Activated CD4-positive, alpha-beta T cell treated with anti-CD3 and anti-CD28 coated beads for 48 hours (primary cell): ENCODE measurements around the gene CDCP1.

Experiments used
- DNase-seq: peaks from one replicate; pipeline ENCODE4 v3.0.0-alpha.2; 2020

Gene CDCP1

GRCh38 chr3:45145681-45146614 is at the start of gene CDCP1:
TSS of gene CDCP1 (minus strand) at chr3:45146378. CDS start at chr3:45146287, 91 bp downstream.
- DNase-seq = no peak

- DNase-seq = no peak
These were observed 48.6 kb upstream of the CDCP1 start for GRCh38 chr3:45194791-45195190.

DNA sequence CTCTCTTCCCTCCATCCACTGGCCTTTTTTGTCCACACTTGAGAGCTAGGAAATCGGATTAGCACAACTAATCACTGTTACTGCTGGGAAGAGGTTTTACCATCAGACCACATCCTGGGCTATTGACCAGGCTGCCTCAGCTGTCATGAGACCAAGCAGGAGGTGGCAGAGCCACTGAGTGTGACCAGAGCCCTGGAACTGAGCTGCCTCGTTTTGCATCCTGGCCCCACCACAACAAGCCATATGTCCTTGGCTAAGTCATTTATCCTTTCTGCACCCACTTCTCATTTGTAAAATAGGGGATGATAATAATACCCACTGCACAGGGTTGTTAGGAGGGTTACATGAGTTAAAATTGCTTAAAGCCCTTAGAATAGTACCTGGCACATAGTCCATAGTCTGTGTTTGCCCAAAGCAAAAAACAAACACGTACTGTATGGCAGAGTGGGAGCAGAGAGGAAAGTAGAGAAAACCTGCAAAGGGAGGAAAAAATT is 45.8 kb upstream of the CDCP1 start:
- no peak for DNase-seq

DNA sequence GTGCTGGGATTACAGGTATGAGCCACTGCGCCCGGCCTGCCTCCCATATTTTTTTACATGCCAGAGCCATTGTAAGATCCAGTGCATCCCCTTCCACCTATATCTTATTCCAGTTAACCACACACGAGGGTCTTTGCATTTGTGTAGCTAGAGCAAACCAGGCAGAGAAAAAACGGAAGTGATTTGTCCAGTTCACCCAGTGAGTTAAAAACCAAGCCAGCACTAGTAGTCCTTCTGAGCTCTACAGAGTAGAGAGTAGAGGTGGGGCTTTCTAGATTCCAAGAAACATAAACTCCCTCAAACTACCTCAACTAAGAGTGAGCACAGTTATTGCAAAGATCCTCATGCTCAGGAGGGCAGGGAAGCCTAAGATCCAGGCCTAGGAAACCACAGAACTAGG is 45.2 kb upstream of the CDCP1 start:
- no peak for DNase-seq

DNA sequence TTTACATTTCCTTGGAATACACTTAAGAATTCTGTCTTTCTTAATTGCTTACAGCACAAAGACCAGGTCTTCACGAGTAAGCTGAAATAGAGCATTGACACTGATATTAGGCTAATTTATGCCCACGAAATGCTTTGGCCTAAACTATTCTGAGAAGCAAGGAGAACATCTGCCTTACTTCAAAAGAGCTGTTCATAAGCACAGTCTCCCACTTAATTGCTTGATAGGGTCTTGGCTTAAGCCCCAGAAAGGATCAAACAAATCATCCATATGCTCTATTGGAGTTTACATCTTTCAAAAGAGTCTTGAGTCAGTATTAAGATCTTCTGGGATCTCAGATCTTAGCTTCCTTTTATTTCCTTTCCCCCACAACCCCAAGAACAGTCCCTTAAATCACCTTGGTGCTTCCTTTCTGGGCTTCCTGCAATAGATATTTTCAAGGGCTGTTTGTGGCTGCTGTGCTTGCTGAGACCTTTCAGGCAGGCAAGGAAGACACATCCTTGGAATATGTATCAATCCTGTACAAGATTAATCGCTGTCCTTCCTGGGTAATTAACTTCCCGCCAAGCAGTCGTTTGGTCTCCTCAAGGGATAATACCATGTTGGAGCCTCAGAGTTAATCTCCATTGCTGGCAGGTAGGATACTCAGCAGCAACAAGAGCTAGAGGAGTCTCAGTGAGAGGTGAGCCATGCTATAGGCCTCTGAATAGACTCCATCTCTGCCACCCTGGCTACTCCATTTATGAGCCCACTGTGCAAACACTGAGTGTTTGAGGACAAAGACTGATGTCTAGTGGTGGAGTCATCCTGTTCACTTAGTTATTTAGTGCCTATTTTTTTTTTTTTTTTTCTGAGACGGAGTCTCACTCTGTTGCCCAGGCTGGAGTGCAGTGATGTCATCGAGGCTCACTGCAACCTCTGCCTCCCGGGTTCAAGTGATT is 42.8 kb upstream of the CDCP1 start:
- DNase-seq = no peak

DNA sequence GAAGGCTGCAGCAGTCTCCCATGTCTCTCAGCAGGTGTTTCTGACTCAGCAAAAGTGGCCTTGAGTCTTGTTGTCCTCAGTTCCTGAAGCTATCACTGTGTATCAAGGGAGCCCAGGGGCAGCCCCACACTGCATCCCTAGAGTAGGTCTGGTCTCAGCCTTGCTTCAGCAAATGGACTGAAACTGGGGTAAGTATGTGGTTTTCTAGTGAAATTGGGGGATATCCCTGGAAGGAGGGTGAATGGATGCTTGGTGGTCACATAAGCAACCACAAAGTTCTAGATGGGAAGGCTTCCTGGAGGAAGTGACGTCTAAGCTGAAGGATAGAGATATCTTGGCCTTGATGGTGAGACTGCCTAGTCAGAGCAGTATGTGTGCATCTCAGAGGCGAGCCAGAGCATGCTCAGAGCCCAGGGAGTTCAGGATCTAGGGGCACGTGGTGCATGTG is 41.5 kb upstream of the CDCP1 start:
- DNase-seq = peak; percentile 50

DNA sequence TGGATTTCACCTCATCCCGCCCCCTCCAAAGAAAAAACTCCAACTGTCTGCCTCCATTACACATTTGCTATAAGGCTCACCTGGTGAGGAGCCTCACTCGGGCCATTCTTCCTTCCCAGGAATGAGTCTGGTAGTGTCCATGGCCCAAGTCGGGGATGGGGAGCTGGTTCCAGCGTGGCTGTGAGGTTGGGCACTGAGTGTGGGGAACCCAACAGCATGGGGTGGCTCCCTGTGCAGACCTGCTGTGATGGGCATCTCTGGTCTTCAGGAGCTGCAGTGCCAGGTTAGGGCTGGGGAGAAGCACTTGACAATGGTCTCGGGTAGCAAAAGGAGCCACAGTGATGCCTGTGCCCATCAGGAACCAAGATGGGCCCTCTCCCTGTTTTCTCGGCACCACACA is 40.7 kb upstream of the CDCP1 start:
- no peak for DNase-seq

GRCh38 chr3:45185461-45185860 is 39.3 kb upstream of the CDCP1 start:
- no peak for DNase-seq

GRCh38 chr3:45185052-45185451 is 38.9 kb upstream of the CDCP1 start:
- DNase-seq = no peak

DNA sequence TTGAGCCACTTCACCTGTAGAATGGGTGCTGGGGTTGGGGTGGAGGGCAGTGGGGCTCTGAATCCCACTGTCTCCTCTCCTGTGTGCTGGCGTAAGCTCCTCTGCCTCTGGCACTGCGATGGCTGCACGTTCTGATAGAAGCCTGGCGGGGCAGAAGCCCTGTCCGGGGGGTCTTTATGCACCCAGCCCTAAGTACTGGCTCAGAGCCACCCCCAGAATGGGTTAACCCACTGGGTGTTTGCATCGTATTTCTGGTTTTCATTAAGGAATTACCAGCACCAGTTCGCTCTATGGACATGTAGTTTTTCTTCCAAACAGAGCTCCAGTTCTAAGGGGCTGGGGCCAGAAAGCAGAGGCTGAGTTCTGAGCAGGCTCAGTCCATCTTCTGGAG is 37.7 kb upstream of the CDCP1 start:
- no peak for DNase-seq

DNA sequence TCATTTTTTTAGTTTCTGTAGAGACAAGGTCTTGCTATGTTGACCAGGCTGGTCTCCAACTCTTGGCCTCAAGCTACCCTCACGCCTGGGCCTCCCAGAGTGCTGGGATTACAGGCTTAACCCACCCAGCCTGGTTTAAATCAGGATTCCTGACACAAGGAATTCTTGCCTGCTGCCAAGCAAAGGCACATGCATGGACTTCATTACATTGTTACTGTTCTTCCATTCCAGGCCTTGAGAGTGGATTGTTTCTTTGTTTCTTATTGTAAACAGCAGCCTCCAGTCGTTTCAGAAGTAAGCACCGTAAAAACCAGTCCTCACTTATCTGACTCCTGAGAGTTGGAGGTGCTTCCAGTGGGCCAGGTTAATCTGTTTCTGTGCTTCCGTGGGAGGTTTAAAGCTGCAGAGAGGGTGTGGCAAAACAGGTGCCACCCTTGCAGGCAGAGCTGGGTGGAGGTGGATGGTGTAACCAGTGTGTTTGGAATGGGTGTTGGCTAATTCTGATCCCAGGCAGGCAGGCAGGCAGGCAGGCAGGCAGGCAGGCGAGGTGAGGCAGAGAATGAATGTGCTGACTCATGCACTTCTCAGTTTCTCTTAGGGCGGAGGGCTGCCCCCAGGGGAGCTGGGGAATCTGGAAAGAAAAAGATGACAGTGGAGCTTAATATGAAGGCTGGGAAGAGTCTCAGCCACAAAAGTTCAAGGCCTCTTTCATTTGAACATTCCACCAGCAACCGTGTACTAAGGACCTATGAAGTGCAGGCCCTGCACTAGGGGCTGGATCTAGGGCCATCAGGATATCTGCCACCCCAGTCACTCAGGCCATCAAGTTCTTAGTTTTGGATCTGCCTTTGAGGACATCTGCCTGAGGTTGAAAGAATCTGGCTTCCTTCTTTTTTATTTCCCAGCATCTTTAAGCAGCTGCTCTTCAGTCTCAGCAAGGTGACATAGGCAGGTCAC is 37.0 kb upstream of the CDCP1 start:
- DNase-seq = peak; percentile 13

DNA sequence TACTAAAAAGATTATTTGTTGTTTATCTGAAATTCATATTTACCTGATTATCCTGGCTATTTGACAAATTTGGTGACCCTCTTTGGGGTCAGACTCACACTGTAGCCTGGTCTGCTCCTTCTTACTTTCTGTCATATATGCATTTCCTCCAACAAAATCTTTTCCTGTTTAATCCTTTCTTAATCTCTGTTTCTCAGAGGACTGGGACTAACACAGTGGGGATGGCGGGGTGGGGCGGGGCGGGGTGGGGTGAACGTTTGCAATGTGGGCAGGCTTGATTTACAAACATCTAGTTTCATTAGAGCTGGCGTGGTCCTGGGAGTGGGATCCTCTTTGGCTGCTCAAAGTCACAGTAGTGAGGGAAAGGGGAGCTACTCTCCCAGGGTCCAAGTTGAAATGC is 35.3 kb upstream of the CDCP1 start:
- DNase-seq = no peak

DNA sequence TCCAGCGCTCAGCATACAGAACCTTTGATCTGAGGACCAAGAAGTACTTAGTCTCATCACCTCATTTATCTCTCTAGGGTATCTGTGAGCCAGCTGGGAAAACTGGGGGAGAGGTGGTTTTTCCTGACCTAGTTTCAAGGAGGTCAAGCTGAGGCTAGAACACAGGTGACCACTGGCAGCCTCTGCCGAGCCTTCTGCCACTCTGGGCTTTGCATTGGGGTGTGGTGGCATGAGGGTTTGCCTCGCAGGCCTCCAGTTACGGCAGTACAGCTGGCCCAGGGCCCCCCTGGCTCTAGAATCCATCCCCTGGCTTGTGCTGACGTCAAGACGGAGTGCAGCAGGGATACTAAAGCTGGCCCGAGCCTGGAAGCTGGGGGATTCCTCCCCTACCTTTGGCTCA is 34.7 kb upstream of the CDCP1 start:
- no peak for DNase-seq

DNA sequence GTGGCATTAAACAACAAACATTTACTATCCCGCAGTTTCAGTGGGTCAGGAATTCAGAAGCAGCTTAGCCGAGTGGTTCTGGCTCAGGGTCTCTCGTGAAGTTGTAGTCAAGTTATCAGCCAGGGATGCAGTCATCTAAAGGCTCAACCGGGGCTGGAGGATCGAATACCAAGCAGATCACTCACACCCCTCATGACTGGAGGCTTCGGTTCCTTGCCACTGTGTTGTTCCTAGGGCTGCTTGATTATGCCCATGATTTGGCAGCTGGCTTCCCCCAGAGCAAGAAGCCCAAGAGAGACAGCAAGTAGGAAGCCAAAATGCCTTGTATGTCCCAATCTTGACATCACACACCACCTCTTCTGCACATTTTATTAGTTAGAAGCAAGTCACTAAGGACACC is 33.9 kb upstream of the CDCP1 start:
- no peak for DNase-seq

DNA sequence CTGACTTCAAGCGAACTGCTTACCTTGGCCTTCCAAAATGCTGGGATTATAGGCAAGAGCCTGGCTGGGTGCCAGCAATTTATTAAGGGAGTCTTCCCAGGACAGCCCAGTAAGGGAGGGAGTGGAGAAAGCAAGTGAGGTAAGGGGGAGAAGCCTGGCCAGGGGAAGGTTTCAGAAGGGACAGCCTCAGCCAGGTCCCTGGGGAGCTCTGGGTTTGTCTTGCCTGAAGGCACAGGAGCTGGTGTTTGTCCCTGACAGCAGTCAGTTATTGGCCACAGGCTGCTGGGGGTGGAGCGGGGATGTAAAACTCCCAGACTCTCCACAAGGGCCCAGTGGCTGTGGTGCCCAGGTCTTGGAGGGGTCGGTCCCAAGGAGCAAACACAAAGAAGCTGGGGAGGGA is 33.0 kb upstream of the CDCP1 start:
- DNase-seq = no peak

DNA sequence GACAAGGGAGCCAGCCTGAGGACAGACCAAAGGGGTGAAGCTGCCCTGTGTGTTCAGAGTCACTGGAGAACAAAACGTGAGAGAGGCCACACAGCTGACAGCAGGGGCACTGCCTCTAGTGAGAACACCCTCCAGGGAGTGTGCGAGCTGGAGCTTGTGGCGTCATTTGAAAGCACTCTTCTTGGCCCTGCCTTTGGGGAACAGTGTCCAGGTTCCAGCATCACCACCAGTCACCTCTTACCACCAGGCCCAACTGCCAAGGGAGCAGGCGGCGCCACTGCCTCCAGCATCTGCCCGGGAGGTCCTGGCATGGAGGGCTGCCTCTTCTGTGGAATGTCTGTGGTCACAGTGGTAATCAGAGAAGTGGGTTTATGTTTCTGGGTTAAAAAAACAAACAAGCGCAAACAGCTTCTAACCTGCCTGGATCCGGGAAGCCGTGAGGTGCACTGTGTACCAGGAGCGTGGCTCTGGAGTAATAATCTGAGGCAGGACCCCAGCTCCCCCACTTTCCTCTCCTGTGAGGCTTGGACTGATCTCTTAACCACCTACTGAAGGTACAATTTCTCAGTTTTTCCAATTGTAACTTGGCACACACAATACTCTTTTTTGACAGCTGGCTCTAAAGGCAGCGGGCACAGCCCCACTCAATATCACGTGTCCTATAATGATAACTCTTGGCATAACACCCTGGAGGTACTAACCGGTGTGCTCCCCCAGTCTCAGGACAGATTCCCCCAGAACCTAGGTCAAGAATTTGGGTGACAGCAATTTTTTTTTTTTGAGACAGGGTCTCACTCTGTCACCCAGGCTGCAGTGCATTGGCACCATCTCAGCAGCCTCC is 32.2 kb upstream of the CDCP1 start:
- DNase-seq = no peak

DNA sequence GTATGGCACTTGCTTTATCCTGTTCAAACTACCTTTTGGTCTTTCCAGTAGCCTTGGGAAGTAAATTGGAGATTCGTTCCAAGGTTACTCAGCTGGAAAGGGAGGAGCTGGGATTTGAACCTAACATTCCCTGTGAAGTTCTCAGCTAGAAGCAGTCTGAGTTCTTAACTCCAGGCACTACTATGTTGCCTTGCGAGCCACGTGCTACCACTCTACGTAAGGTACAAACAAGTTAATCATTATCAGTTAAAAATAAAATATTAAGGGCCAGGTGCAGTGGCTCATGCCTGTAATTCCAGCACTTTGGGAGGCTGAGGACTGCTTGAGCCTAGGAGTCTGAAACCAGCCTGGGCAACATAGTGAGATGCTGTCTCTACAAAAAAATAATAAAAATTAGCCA is 30.7 kb upstream of the CDCP1 start:
- no peak for DNase-seq

DNA sequence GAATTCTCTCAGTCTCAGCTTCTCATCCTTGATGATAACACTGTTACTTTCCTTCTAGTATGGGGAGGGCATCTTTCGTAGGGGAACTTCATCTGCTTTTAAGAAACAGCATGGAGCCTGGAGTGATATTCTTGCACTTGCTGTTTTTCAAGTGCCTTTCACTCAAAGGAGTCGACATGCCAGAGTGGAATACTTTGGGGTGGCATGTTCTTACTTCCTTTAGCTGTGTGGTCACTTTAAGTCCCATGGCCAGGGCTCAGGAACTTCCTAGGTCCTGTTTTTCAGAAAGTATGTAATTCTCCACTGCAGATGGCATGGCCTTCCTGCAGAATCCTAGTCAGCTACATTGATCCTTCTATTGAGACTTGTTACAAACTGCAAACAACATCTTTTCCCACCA is 28.1 kb upstream of the CDCP1 start:
- no peak for DNase-seq

DNA sequence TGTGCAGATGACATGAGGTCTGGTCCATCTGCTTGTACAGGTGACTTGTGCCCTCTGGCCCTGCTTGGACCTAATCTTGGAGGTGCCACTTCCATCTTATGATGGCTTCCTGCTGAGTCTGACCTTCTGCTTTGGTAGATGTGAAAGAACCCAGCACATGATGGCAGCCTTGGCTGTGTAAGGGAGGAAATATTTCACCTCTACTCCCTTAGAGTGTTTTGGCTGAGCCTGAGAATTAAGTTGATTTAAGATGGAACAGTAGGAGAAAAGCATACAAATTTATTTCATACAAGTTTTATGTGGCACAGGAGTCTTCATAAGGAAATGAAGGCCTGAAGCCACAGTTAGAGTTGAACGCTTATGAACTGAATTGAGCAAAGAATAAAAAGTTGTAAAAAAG is 27.6 kb upstream of the CDCP1 start:
- DNase-seq = no peak

DNA sequence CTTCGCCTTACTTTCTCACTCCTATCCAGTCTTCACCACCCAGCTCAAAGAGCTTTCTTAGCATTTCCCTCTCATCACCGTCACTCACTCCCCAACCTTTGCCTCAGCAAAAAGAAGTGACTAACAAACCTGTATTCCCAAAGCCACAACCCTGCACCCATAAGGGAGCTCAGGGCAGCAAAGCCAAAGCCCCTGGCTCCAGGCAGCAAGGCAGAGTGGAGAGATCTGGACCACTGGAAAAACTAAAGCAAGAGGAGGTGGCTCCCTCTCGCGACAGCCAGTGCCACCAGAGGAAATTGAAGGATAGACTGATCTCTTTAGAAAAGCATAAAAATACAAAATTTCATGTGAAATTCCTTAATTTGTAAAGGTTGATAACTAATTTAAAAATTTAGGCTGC is 25.1 kb upstream of the CDCP1 start:
- DNase-seq = no peak

GRCh38 chr3:45170096-45170495 is 23.9 kb upstream of the CDCP1 start:
- DNase-seq = no peak
